Activated naive CD4-positive, alpha-beta T cell treated with anti-CD3 and anti-CD28 coated beads, Interleukin-2, amount 50 U/mL, for 24 hours (primary cell): ENCODE results near the gene GGT7.
"Not testable (repeated sequence)": the region's sequence is repeated elsewhere in the genome, so short reads cannot be mapped to it uniquely, and the experiment has no call there.

Experiments used
- H3K27ac Mint-ChIP-seq: one replicate; pipeline ENCODE4 v1.8.0; 2021; ENCODE audit warnings: mild to moderate bottlenecking, mixed read lengths
- H3K27me3 Mint-ChIP-seq: one replicate; pipeline ENCODE4 v1.8.0; 2021; ENCODE audit warnings: mixed read lengths
- H3K36me3 Mint-ChIP-seq: one replicate; pipeline ENCODE4 v1.8.0; 2021; ENCODE audit warnings: mixed read lengths
- H3K4me1 Mint-ChIP-seq: one replicate; pipeline ENCODE4 v1.8.0; 2021; ENCODE audit warnings: mixed read lengths
- H3K4me3 Mint-ChIP-seq: one replicate; pipeline ENCODE4 v1.8.0; 2021; ENCODE audit warnings: mild to moderate bottlenecking, mixed read lengths
- H3K9me3 Mint-ChIP-seq: one replicate; pipeline ENCODE4 v1.8.0; 2021; ENCODE audit warnings: mixed read lengths

Gene GGT7, protein sequence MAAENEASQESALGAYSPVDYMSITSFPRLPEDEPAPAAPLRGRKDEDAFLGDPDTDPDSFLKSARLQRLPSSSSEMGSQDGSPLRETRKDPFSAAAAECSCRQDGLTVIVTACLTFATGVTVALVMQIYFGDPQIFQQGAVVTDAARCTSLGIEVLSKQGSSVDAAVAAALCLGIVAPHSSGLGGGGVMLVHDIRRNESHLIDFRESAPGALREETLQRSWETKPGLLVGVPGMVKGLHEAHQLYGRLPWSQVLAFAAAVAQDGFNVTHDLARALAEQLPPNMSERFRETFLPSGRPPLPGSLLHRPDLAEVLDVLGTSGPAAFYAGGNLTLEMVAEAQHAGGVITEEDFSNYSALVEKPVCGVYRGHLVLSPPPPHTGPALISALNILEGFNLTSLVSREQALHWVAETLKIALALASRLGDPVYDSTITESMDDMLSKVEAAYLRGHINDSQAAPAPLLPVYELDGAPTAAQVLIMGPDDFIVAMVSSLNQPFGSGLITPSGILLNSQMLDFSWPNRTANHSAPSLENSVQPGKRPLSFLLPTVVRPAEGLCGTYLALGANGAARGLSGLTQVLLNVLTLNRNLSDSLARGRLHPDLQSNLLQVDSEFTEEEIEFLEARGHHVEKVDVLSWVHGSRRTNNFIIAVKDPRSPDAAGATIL

GRCh38 chr20:34872622-34873224 lies at the start of gene GGT7:
Gene GGT7 (minus strand): TSS chr20:34872856. CDS start chr20:34872815, 41 bp downstream.
- H3K27ac Mint-ChIP-seq: peak within 1 kb of the TSS; percentile 84
- peaks cover 71% of the 10 kb centered on the region for H3K4me1 Mint-ChIP-seq

GRCh38 chr20:34921436-34921835 lies 48.8 kb upstream of the GGT7 start:
- Mint-ChIP-seq H3K36me3 (peaks cover 7% of the 10 kb centered on the region), H3K4me1 (peaks cover 22% of the 10 kb centered on the region), H3K4me3 (no peak overlapping the region), H3K27ac (no peak overlapping the region), H3K9me3 (no peaks in the 10 kb centered on the region), H3K27me3 (no peaks in the 10 kb centered on the region)

More at GRCh38 chr20:34872622-34873224, at the start of gene GGT7:
- Mint-ChIP-seq H3K36me3 (peaks cover 2% of the 10 kb centered on the region), H3K27me3 (no peaks in the 10 kb centered on the region), H3K9me3 (no peaks in the 10 kb centered on the region), H3K4me3 (peak within 1 kb of the TSS; percentile 92)

GRCh38 chr20:34920055-34920454 lies 47.4 kb upstream of the GGT7 start:
- Mint-ChIP-seq H3K36me3 (peaks cover 7% of the 10 kb centered on the region), H3K27ac (no peak overlapping the region), H3K9me3 (no peaks in the 10 kb centered on the region), H3K4me3 (no peak overlapping the region), H3K4me1 (peaks cover 20% of the 10 kb centered on the region), H3K27me3 (no peaks in the 10 kb centered on the region)

- peaks cover 7% of the 10 kb centered on the region for H3K36me3 Mint-ChIP-seq
- no peak overlapping the region for H3K4me3 Mint-ChIP-seq
- no peak overlapping the region for H3K27ac Mint-ChIP-seq
- H3K4me1 Mint-ChIP-seq: peaks cover 20% of the 10 kb centered on the region
- no peaks in the 10 kb centered on the region for H3K27me3 Mint-ChIP-seq
- no peaks in the 10 kb centered on the region for H3K9me3 Mint-ChIP-seq
These were observed 44.2 kb upstream of the GGT7 start for GRCh38 chr20:34916774-34917354.

GRCh38 chr20:34915749-34916455 lies 43.2 kb upstream of the GGT7 start:
- Mint-ChIP-seq H3K4me1 (peaks cover 20% of the 10 kb centered on the region), H3K4me3 (no peak overlapping the region), H3K27me3 (no peaks in the 10 kb centered on the region), H3K9me3 (no peaks in the 10 kb centered on the region), H3K36me3 (peaks cover 7% of the 10 kb centered on the region), H3K27ac (peak overlapping the region; percentile 46)

DNA sequence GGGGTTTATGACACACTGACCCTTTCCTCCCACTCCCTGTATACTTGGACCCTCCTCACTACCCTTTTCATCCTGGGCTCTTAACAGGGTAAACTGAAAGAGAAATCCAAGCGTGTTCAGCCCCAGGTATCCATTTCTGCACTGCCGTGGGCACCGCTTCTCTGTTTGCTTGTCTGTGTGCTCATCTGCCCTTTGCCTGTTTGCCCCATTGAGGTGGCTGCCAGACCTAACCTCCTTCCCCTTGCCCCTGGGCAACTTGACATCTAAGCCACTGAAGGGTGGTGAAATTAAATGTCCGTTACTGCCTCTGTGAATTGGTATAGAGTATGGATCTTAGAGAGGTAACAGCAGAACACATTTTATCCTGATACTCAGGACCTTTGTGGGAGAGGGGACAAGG lies 42.5 kb upstream of the GGT7 start:
- no peaks in the 10 kb centered on the region for H3K9me3 Mint-ChIP-seq
- H3K4me1 Mint-ChIP-seq: peaks cover 18% of the 10 kb centered on the region
- H3K36me3 Mint-ChIP-seq: peaks cover 7% of the 10 kb centered on the region
- H3K27me3 Mint-ChIP-seq: no peaks in the 10 kb centered on the region
- no peak overlapping the region for H3K27ac Mint-ChIP-seq
- no peak overlapping the region for H3K4me3 Mint-ChIP-seq

DNA sequence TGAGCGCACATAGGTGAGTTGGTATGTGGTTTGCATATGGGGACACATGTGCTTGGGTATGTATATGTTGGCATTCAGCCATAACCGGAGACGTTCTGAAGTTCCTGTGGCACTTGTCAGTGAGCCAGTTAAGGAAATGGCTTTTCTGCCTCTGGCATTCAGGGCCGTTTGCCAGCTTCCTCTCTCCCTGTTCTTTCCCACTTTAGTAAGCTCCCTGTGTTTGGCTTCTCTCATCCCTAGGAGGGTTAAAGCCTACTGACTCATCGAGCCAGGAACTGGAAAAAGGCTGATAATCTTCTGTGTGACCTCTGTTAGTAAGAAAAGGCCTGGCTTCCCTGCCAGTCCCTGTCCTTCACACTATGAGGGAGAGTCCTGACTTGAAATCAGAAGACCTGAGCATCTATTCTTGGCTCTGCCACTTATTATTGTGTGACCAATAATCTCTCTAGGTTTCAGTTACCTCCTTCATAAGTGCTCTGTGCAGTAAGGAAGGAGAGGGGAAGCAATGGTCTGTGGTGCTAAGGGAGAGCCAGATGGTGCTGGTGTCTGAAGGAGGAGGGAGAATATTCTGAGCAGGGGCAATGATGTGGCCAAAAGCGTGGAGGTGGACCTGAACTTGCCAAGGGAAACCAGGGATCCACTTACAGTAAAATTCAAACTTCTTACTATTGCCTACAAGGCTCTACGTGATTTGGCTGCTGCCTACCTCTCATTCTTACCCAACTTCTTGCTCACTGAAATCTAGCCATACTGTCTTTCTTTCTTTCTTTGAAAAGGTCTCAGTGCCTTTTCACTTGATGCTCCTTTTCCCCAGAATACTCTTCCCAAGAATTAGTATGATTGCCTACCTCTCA lies 35.2 kb upstream of the GGT7 start:
- Mint-ChIP-seq H3K9me3 (no peaks in the 10 kb centered on the region), H3K27me3 (no peaks in the 10 kb centered on the region), H3K27ac (no peak overlapping the region), H3K4me3 (no peak overlapping the region), H3K4me1 (peaks cover 5% of the 10 kb centered on the region), H3K36me3 (peaks cover 2% of the 10 kb centered on the region)

DNA sequence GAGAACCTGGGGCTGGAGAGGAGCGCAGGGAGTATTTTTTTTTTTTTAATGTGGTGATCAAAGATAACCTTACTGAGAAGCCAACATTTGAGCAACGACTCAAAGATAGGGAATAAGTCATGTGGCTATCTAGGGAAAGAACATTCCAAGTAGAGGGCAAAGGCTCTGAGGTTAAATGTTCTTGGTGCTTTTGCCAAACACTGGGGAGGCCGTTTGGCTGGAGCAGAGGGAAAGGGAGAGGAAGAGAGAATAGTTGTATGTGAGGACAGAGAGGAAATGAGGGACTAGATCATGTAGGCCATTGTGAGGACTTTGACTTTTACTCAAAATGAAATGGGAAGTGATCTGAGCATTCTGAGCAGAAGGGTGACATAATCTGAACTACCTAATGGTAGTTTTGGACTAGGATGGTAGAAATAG lies 31.6 kb upstream of the GGT7 start:
- Mint-ChIP-seq H3K4me1 (peaks cover 5% of the 10 kb centered on the region), H3K36me3 (peaks cover 7% of the 10 kb centered on the region), H3K9me3 (no peaks in the 10 kb centered on the region), H3K4me3 (no peak overlapping the region), H3K27ac (no peak overlapping the region), H3K27me3 (no peaks in the 10 kb centered on the region)

DNA sequence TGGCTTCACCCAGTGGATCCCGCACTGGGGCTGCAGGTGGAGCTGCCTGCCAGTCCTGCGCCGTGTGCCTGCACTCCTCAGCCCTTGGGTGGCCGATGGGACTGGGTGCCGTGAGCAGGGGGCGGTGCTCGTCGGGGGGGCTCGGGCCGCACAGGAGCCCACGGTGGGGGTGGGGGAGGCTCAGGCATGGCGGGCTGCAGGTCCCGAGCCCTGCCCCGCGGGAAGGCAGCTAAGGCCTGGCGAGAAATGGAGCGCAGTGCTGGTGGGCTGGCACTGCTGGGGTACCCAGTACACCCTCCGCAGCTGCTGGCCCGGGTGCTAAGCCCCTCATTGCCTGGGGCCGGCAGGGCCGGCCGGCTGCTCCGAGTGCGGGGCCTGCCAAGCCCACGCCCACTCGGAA lies 26.1 kb upstream of the GGT7 start:
- not testable (repeated sequence) for H3K4me1 Mint-ChIP-seq, H3K36me3 Mint-ChIP-seq, H3K4me3 Mint-ChIP-seq, H3K27ac Mint-ChIP-seq, H3K9me3 Mint-ChIP-seq, H3K27me3 Mint-ChIP-seq

DNA sequence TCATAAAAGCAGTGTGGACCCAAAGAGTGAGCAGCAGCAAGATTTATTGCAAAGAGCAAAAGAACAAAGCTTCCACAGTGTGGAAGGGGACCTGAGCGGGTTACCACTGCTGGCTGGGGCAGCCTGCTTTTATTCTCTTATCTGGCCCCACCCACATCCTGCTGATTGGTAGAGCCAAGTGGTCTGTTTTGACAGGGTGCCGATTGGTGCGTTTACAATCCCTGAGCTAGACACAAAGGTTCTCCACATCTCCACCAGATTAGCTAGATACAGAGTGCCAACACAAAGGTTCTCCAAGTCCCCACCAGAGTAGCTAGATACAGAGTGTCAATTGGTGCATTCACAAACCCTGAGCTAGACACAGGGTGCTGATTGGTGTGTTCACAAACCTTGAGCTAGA lies 25.5 kb upstream of the GGT7 start:
- not testable (repeated sequence) for H3K4me3 Mint-ChIP-seq, H3K27ac Mint-ChIP-seq, H3K36me3 Mint-ChIP-seq, H3K9me3 Mint-ChIP-seq, H3K4me1 Mint-ChIP-seq, H3K27me3 Mint-ChIP-seq

GRCh38 chr20:34896086-34896621 lies 23.5 kb upstream of the GGT7 start:
- no peaks in the 10 kb centered on the region for H3K27me3 Mint-ChIP-seq
- no peaks in the 10 kb centered on the region for H3K9me3 Mint-ChIP-seq
- no peak overlapping the region for H3K4me3 Mint-ChIP-seq
- H3K36me3 Mint-ChIP-seq: peaks cover 1% of the 10 kb centered on the region
- no peak overlapping the region for H3K27ac Mint-ChIP-seq
- H3K4me1 Mint-ChIP-seq: peaks cover 20% of the 10 kb centered on the region

DNA sequence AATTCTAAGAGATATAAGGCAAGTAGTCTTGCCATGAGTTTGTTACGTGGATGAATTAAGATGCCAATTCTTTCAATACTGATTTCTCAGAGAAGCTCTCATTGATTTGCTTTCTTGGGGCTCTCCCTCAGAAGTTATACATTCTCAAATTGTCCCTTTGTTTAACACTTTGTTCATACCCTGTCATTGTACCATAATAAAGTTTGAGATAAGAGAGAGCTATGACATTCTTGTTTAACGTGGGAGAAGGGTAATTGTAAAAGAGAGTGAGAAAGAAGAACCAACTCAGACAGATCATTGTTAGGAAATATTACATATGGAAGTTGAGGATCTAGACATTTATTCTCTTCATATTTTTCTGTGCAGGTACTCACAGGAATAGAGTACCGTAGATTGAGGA lies 22.8 kb upstream of the GGT7 start:
- no peak overlapping the region for H3K27ac Mint-ChIP-seq
- H3K9me3 Mint-ChIP-seq: no peaks in the 10 kb centered on the region
- H3K27me3 Mint-ChIP-seq: no peaks in the 10 kb centered on the region
- peaks cover 27% of the 10 kb centered on the region for H3K4me1 Mint-ChIP-seq
- H3K4me3 Mint-ChIP-seq: no peak overlapping the region
- no peaks in the 10 kb centered on the region for H3K36me3 Mint-ChIP-seq

- Mint-ChIP-seq H3K27me3 (no peaks in the 10 kb centered on the region), H3K4me3 (no peak overlapping the region), H3K36me3 (no peaks in the 10 kb centered on the region), H3K27ac (no peak overlapping the region), H3K9me3 (no peaks in the 10 kb centered on the region), H3K4me1 (peaks cover 34% of the 10 kb centered on the region)
These were observed 22.1 kb upstream of the GGT7 start for GRCh38 chr20:34894723-34895122.

GRCh38 chr20:34892671-34893070 lies 20.0 kb upstream of the GGT7 start:
- H3K27me3 Mint-ChIP-seq: no peaks in the 10 kb centered on the region
- no peak overlapping the region for H3K4me3 Mint-ChIP-seq
- peaks cover 44% of the 10 kb centered on the region for H3K4me1 Mint-ChIP-seq
- H3K9me3 Mint-ChIP-seq: no peaks in the 10 kb centered on the region
- H3K27ac Mint-ChIP-seq: no peak overlapping the region
- H3K36me3 Mint-ChIP-seq: peaks cover 6% of the 10 kb centered on the region
